Adrenal gland (tissue), 5 donors: ENCODE measurements around the gene UBASH3B.

Source experiments
- POLR2A ChIP-seq, 2 donors: fragments of 450-650 bp; IDR thresholded peaks; one replicate each; pipeline ENCODE4 v1.6.1; 2017; ENCODE audit warnings: antibody characterized with exemption in 2 of 2, mild to moderate bottlenecking in 2 of 2, moderate library complexity in 1 of 2
- TF ChIP-seq, protein P1 (sequence below), 6 experiments: fragments of 450-650 bp in 4 of 6; fragments of 200-600 bp in 2 of 6; sonication (generic) in 1 of 6; IDR thresholded peaks; 1 replicate in 5 of 6; 2 replicates in 1 of 6; pipeline versions ENCODE4 v1.5.1 to v1.8.0; 2016 to 2021; ENCODE audit warnings: antibody characterized with exemption in 6 of 6, mild to moderate bottlenecking in 2 of 6, moderate library complexity in 1 of 6
- donor health status: DM: no; HTN: no; CAD: no.

DNA sequence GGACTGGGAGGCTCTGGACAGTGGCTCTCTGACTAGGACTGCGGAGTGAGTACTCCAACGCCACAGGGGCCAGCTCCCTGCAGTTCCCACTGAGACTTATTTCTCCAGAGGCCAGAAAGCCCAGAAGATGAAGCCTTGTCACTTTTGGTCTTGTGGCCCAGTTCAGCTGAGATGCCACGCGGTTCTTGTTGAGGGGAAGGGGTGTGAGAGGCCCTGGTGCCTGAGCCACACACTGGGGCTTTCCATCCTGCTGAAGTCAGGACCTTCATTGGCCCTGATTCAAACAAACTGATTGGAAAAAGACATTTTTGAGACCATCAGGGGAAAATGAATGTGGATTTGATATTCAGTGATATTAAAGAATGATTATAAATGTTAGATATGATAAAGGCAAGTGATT, 73.6 kb downstream of the UBASH3B start:
- TF ChIP-seq POLR2A (IDR thresholded peaks at IDR 0.05) = no peak
- TF ChIP-seq, protein P1, sequence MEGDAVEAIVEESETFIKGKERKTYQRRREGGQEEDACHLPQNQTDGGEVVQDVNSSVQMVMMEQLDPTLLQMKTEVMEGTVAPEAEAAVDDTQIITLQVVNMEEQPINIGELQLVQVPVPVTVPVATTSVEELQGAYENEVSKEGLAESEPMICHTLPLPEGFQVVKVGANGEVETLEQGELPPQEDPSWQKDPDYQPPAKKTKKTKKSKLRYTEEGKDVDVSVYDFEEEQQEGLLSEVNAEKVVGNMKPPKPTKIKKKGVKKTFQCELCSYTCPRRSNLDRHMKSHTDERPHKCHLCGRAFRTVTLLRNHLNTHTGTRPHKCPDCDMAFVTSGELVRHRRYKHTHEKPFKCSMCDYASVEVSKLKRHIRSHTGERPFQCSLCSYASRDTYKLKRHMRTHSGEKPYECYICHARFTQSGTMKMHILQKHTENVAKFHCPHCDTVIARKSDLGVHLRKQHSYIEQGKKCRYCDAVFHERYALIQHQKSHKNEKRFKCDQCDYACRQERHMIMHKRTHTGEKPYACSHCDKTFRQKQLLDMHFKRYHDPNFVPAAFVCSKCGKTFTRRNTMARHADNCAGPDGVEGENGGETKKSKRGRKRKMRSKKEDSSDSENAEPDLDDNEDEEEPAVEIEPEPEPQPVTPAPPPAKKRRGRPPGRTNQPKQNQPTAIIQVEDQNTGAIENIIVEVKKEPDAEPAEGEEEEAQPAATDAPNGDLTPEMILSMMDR (IDR thresholded peaks at IDR 0.05) = no peak
